Left renal cortex interstitium (tissue), 4 donors: ENCODE measurements around the gene OR10A3. TPM values are rescaled to one million over a fixed set of nuclear protein-coding genes. Genes with fewer than 3 reads are reported as not detected.

ENCODE experiments used
- DNase-seq, 4 donors: peaks; one replicate each; pipeline ENCODE4 v3.0.0-alpha.2; 2013; ENCODE audit warnings: low read depth in 4 of 4, low spot score in 2 of 4, missing footprints in 1 of 4
- polyA plus RNA-seq, 4 donors: library from polyadenylated mRNA; unstranded; fragments of 120-200 nt; gene quantifications; one replicate each; pipeline ENCODE4 v1.2.1, GENCODE V29; 2013; ENCODE audit not compliant: insufficient read length in 4 of 4

The OR10A3 gene
- polyA plus RNA-seq, 4 donors = 0.12 to 0.16 TPM; not detected in 2

GRCh38 chr11:7944123-7944522, 2.6 kb upstream of the OR10A3 start:
- no peak for DNase-seq

GRCh38 chr11:7941146-7941545, 362 bp downstream of the OR10A3 start:
- DNase-seq = no peak

- no peak for DNase-seq
Measured at GRCh38 chr11:7936615-7937014, 4.9 kb downstream of the OR10A3 start.

GRCh38 chr11:7931168-7931567, 10.3 kb downstream of the OR10A3 start, which contains the start of gene OR10A6:
OR10A6 (minus strand) TSS chr11:7931268; CDS start chr11:7928662, 2,606 bp downstream.
- no peak for DNase-seq

GRCh38 chr11:7927635-7928034, 13.9 kb downstream of the OR10A3 start:
- DNase-seq = no peak

GRCh38 chr11:7924536-7924935, 17.0 kb downstream of the OR10A3 start:
- DNase-seq = no peak

- no peak for DNase-seq
Measured at GRCh38 chr11:7918141-7918540, 23.4 kb downstream of the OR10A3 start.

- DNase-seq = no peak
Measured at GRCh38 chr11:7911011-7911410, 30.5 kb downstream of the OR10A3 start.

- no peak for DNase-seq
Measured at GRCh38 chr11:7910286-7910788, 31.2 kb downstream of the OR10A3 start.

GRCh38 chr11:7909585-7910285, 31.8 kb downstream of the OR10A3 start:
- no peak for DNase-seq

GRCh38 chr11:7907121-7907520, 34.4 kb downstream of the OR10A3 start:
- no peak for DNase-seq

GRCh38 chr11:7906481-7906880, 35.0 kb downstream of the OR10A3 start:
- no peak for DNase-seq

- DNase-seq = no peak
Measured at GRCh38 chr11:7905961-7906429, 35.5 kb downstream of the OR10A3 start.

- no peak for DNase-seq
Measured at GRCh38 chr11:7905549-7905948, 36.0 kb downstream of the OR10A3 start.

- no peak for DNase-seq
Measured at GRCh38 chr11:7904917-7905316, 36.6 kb downstream of the OR10A3 start.

GRCh38 chr11:7903940-7904339, 37.6 kb downstream of the OR10A3 start:
- DNase-seq = no peak

GRCh38 chr11:7901319-7901854, 40.1 kb downstream of the OR10A3 start:
- DNase-seq = no peak

GRCh38 chr11:7900686-7901085, 40.8 kb downstream of the OR10A3 start:
- no peak for DNase-seq

- DNase-seq = no peak
Measured at GRCh38 chr11:7899418-7899817, 42.1 kb downstream of the OR10A3 start.

- no peak for DNase-seq
Measured at GRCh38 chr11:7898666-7899283, 42.7 kb downstream of the OR10A3 start.

- DNase-seq = no peak
Measured at GRCh38 chr11:7896009-7896785, 45.3 kb downstream of the OR10A3 start.
